ENCODE data around the gene DISP2.

The DISP2 gene

DNA sequence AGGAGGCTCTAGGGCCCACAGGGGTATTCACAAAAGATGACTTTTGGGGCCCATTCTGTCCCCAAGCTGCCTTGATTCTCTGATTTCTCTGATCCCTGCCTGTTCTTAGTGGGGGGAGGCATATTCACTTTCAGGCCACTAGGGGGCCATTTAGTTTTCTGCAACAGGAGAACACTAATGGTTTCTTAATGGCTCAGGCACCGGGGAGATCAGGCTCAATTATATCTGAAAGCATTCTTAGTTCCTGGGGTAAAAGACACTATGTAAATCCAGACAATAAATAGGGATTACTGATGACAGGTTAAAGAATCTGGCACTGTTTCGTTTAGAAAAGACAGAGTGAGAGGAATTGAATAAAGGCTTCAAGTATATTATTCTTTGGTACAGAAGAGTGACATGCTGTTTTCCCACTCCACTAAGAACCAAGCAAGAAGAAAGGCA is 37.1 kb upstream of the DISP2 start:
- Histone ChIP-seq H3K36me3 (ENCODE audit: insufficient read depth, low read depth, low read length) (no peaks in the 10 kb centered on the region), H3K4me3 (ENCODE audit: low read length) (no peak overlapping the region), H3K4me1 (ENCODE audit: insufficient read depth, low read length) (peaks cover 18% of the 10 kb centered on the region)

DNA sequence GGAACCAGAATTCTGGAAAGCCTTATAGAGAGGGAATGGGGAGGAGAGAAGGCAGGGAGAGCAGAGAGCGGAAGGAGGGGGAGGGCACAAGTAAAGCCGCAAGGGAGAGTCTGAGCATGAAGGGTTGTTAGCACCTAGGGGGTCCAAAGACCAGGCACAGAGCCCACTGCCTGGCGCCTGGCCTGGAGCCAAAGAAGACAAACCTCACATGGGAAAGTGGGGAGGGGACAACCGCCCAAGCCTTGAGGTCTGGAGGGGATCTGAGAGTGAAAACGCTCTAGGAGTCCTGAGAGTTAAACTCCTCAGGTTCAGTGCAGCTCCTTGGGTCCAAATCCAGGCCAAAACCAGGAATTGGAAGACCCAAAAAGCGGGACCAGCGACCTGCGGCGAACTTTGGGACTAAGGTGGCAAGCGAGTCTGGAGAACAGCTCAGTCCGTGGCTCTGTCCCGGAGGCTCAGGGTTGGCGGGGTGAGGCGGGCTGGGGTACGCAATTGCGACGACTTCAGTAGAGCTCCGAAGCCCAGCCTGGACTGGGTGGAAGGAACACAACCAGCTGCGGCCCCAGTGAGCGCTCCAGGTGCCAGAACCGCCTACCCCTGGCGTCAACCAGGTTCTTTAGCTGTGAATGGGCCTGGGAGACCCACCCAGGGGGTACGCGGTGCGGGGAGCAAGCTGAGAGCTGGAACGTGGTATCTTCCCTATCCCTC is 35.3 kb upstream of the DISP2 start:
- peak overlapping the region; percentile 62 for H3K4me3 ChIP-seq (ENCODE audit: low read length)
- no peak overlapping the region for H3K27ac ChIP-seq (ENCODE audit: low read length)
- H3K27me3 ChIP-seq (ENCODE audit: insufficient read depth, low read length): peaks cover 44% of the 10 kb centered on the region
- H3K9me3 ChIP-seq (ENCODE audit: insufficient read depth, low read depth, low read length): no peaks in the 10 kb centered on the region
- no peak overlapping the region for H3K9ac ChIP-seq (ENCODE audit: low read depth, low read length)
- peaks cover 33% of the 10 kb centered on the region for H3K4me1 ChIP-seq (ENCODE audit: insufficient read depth, low read length)
- no peaks in the 10 kb centered on the region for H3K36me3 ChIP-seq (ENCODE audit: insufficient read depth, low read depth, low read length)

More for the DNA sequence above, 37.1 kb upstream of the DISP2 start:
- Histone ChIP-seq H3K27ac (ENCODE audit: low read length) (no peak overlapping the region), H3K9me3 (ENCODE audit: insufficient read depth, low read depth, low read length) (no peaks in the 10 kb centered on the region), H3K27me3 (ENCODE audit: insufficient read depth, low read length) (peaks cover 38% of the 10 kb centered on the region), H3K9ac (ENCODE audit: low read depth, low read length) (no peak overlapping the region)

DNA sequence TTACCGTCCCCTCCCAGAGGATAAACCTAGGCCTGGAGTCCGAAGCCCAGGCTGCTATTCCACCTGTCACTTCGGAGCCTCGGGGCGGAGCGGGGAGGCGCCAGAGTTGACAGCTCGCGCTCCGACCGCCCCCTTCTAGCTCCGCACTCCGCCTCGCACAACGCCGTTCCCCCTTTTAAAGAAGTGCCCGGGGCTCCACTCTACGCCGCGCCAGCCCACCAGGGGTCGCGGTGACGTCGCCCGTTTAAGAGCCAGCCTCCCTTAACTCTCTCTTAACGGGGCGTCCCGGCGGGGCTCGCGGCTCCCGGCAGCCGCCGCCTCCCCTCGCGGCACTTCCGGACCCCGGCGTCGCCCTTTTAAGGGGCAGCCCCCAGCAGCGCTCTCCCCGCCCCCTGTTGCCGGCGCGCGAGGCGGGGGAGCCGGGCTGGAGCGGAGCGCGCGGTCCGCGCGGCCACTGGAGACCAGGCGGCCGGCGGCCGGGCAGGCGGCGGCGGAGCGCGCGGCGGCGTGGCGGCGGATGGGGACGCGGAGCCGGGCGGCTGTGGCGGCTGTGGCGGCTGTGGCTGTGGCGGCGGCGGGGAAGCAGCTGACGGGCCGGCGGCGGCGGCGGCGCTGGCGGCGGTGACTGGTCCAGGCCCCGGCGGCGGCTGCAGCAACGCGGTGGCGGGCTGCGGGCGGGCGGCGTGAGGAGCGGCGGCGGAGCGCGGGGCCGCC is 34.6 kb upstream of the DISP2 start, which contains the start of gene INAFM2:
INAFM2 (plus strand) TSS at position 454 of the 714 bp plus-strand sequence. CDS start 364 bp downstream, outside the sequence.
- Histone ChIP-seq H3K9me3 (ENCODE audit: insufficient read depth, low read depth, low read length) (no peaks in the 10 kb centered on the region), H3K27me3 (ENCODE audit: insufficient read depth, low read length) (peaks cover 44% of the 10 kb centered on the region), H3K9ac (ENCODE audit: low read depth, low read length) (peak within 1 kb of the TSS; percentile 8; the same call in 1 of the 2 replicates), H3K4me3 (ENCODE audit: low read length) (peak within 1 kb of the TSS; percentile 62), H3K4me1 (ENCODE audit: insufficient read depth, low read length) (peaks cover 40% of the 10 kb centered on the region), H3K36me3 (ENCODE audit: insufficient read depth, low read depth, low read length) (no peaks in the 10 kb centered on the region), H3K27ac (ENCODE audit: low read length) (no peak within 1 kb of the TSS)

DNA sequence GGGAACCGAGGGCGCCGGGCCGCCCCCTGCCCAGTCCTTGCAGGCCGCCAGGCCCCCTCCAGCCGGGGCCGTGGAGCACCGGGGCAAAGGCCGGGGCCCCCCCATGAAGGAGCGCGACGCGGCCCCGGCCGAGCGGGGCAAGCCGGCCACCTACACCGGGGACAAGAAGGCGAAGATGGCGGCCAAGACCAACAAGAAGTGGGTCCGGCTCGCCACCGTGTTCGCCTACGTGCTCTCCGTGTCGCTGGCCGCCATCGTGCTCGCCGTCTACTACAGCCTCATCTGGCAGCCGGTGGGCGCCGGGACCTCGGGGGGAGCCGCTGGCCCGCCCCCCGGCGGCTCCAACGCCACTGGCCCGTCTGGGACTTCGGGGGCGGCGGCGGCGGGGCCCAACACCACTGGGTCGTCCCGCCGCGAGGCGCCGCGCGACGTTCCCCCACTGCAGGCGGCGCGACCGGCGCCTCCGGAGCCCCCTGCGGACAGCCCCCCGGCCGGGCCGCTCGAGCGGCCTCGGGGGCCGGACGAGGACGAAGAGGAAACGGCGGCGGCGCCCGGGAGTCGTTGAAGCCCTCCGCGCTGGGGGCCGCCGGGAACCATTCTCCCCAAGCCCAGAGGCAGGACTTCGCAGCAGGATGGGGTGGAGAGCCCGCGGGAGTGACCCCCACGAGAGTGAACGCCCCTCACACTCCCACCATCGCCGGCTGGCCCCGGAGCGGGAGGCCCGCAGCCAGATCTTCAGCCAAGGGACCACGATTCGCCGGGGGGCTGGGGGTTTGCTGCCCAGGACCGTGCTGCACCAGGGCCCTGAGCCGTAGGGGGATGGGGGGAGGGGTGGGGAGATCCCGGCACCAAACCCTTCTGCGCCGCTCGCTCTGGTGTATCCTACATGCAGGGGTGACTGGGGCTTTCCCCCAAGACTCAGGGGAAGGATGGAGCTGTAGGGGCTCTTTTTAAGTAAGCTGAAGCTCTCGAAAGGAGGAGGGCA is 33.8 kb upstream of the DISP2 start:
- Histone ChIP-seq H3K27me3 (ENCODE audit: insufficient read depth, low read length) (peaks cover 44% of the 10 kb centered on the region), H3K4me1 (ENCODE audit: insufficient read depth, low read length) (peaks cover 48% of the 10 kb centered on the region), H3K36me3 (ENCODE audit: insufficient read depth, low read depth, low read length) (no peaks in the 10 kb centered on the region; the same call in 1 of the 2 replicates), H3K9me3 (ENCODE audit: insufficient read depth, low read depth, low read length) (no peaks in the 10 kb centered on the region), H3K27ac (ENCODE audit: low read length) (no peak overlapping the region), H3K4me3 (ENCODE audit: low read length) (peak overlapping the region; percentile 61), H3K9ac (ENCODE audit: low read depth, low read length) (peak overlapping the region; percentile 8; the same call in 1 of the 2 replicates)

DNA sequence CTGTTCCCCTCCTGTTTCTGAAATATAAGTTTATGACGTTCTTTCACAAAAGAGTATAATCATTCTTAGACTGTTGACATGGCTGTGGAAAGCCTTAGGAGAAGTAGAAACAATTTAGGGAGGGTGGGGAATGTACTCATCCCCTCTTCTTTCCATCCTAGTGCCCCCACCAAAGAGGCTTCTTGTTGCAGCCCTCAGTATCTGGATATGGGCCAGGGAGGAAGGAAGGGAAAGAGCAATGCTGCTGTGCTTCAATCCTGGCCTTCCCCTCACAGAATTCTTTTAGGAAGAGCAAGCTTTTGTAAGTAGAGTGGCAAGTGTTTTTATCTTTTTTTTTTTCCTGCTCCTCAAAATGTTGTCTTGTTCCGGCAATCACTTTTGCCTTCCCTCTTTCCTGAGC is 32.8 kb upstream of the DISP2 start:
- H3K9ac ChIP-seq (ENCODE audit: low read depth, low read length): peak overlapping the region; percentile 8; the same call in 1 of the 2 replicates
- no peaks in the 10 kb centered on the region; the same call in 1 of the 2 replicates for H3K36me3 ChIP-seq (ENCODE audit: insufficient read depth, low read depth, low read length)
- H3K9me3 ChIP-seq (ENCODE audit: insufficient read depth, low read depth, low read length): no peaks in the 10 kb centered on the region
- H3K27ac ChIP-seq (ENCODE audit: low read length): no peak overlapping the region
- H3K4me3 ChIP-seq (ENCODE audit: low read length): peak overlapping the region; percentile 61
- H3K4me1 ChIP-seq (ENCODE audit: insufficient read depth, low read length): peaks cover 51% of the 10 kb centered on the region
- H3K27me3 ChIP-seq (ENCODE audit: insufficient read depth, low read length): peaks cover 44% of the 10 kb centered on the region

DNA sequence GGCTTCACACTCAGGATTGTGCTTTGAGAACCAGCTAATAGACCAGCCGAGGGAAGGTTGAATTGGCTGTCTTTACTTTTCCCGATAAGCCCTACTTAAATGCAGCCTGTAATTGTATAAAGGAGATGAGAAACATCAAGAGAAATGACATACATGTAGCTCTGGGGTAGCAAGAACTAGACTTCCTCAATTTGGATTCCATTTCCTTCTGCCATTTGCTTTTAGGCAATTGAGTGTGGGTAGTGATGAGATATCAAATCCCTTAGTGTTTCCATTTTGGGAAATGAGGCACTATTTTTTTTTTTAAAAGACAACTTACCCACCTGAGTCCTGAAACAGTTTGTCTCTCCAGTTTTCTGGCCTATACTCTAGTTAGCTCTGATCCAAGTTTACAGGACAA is 32.3 kb upstream of the DISP2 start:
- Histone ChIP-seq H3K27ac (ENCODE audit: low read length) (no peak overlapping the region), H3K36me3 (ENCODE audit: insufficient read depth, low read depth, low read length) (no peaks in the 10 kb centered on the region; the same call in 1 of the 2 replicates), H3K4me1 (ENCODE audit: insufficient read depth, low read length) (peaks cover 48% of the 10 kb centered on the region), H3K9ac (ENCODE audit: low read depth, low read length) (no peak overlapping the region), H3K9me3 (ENCODE audit: insufficient read depth, low read depth, low read length) (no peaks in the 10 kb centered on the region), H3K27me3 (ENCODE audit: insufficient read depth, low read length) (peaks cover 44% of the 10 kb centered on the region), H3K4me3 (ENCODE audit: low read length) (peak overlapping the region; percentile 61; the same call in 1 of the 2 replicates)

DNA sequence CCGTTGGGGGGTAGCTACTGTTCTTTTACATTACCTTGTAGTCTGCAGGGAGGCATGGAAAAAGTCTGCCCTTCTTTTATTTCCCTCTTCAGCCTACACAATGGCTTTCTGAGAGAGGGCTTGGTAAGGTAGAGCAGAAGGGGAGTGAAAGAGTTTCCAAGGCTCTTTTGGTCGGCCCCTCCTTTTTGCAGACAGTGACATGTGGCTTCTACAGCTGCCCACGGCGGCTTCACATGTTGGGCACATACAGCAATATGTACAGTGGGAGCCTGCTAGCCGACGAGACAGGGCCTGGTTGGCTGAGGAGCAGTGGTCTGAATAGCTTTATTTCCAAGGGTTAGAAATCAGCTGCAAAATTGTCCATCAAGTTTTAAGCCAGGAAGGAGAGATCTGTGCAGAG is 30.6 kb upstream of the DISP2 start:
- peak overlapping the region; percentile 47; the same call in 1 of the 2 replicates for H3K4me3 ChIP-seq (ENCODE audit: low read length)
- H3K27ac ChIP-seq (ENCODE audit: low read length): no peak overlapping the region
- H3K4me1 ChIP-seq (ENCODE audit: insufficient read depth, low read length): peaks cover 43% of the 10 kb centered on the region
- no peaks in the 10 kb centered on the region for H3K9me3 ChIP-seq (ENCODE audit: insufficient read depth, low read depth, low read length)
- H3K9ac ChIP-seq (ENCODE audit: low read depth, low read length): peak overlapping the region; percentile 13; the same call in 1 of the 2 replicates
- H3K36me3 ChIP-seq (ENCODE audit: insufficient read depth, low read depth, low read length): no peaks in the 10 kb centered on the region; the same call in 1 of the 2 replicates
- peaks cover 28% of the 10 kb centered on the region for H3K27me3 ChIP-seq (ENCODE audit: insufficient read depth, low read length)

DNA sequence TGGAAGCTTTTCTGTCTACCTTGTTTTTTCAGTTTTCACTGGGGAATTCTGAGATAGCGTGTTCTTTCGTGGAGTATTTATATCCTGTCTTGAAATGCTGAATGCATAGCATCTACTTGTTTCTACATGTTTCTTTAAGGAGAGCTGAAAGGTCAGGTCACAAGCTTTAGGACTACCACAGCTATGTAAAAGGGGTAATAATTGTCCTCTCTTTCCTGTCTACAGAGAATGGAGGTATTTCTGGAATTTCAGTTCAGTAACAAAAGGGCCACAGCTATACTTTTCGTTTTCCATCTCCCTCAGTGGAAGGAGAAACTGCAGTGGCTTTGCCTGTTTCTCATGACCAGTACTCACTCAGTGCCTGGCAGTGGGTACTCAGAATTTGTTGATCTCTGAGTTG is 29.8 kb upstream of the DISP2 start:
- H3K27ac ChIP-seq (ENCODE audit: low read length): no peak overlapping the region
- peak overlapping the region; percentile 47; the same call in 1 of the 2 replicates for H3K4me3 ChIP-seq (ENCODE audit: low read length)
- H3K4me1 ChIP-seq (ENCODE audit: insufficient read depth, low read length): peaks cover 43% of the 10 kb centered on the region

DNA sequence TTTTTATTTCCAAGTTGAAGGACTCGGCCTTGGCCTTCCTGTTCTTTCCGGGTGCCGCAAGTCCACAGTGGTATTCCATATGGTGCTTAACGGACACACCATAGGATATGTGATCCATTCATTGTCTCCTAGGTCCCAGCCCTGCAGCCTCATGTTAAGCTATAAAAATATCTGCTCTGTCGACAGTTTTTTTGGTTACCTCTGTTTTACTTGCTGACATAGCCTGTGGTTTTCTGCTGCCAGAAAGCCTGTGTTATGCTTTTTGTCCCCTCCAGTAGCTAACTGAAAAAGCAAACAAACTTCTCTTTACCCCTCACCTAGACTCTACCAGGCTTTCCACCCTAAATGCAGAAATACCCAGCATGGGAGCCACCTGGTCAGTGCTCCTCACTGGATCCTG is 29.3 kb upstream of the DISP2 start:
- Histone ChIP-seq H3K9me3 (ENCODE audit: insufficient read depth, low read depth, low read length) (no peaks in the 10 kb centered on the region), H3K4me1 (ENCODE audit: insufficient read depth, low read length) (peaks cover 43% of the 10 kb centered on the region), H3K27ac (ENCODE audit: low read length) (no peak overlapping the region), H3K4me3 (ENCODE audit: low read length) (peak overlapping the region; percentile 47; the same call in 1 of the 2 replicates), H3K9ac (ENCODE audit: low read depth, low read length) (peak overlapping the region; percentile 13; the same call in 1 of the 2 replicates), H3K27me3 (ENCODE audit: insufficient read depth, low read length) (peaks cover 21% of the 10 kb centered on the region), H3K36me3 (ENCODE audit: insufficient read depth, low read depth, low read length) (no peaks in the 10 kb centered on the region; the same call in 1 of the 2 replicates)

More for the DNA sequence above, 29.8 kb upstream of the DISP2 start:
- Histone ChIP-seq H3K27me3 (ENCODE audit: insufficient read depth, low read length) (peaks cover 21% of the 10 kb centered on the region), H3K9me3 (ENCODE audit: insufficient read depth, low read depth, low read length) (no peaks in the 10 kb centered on the region), H3K36me3 (ENCODE audit: insufficient read depth, low read depth, low read length) (no peaks in the 10 kb centered on the region; the same call in 1 of the 2 replicates), H3K9ac (ENCODE audit: low read depth, low read length) (peak overlapping the region; percentile 13; the same call in 1 of the 2 replicates)

DNA sequence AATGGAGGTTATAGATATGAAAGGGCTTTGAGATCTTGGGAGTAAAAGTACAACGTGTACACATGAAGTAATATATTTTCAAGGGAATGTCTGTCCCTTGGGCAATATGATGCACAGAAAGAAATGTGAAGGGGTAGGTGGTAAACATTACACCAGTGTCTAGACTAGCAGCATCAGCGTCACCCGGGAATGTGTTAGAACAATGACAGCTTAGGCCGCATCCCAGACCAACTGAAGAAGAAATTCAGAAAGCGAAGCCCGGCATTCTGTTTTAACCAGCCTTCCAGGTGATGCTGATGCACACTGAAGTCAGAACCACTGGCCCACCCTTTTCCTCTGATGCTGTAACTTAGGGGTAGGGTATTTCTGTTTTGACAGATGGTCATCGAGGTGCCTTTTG is 28.2 kb upstream of the DISP2 start:
- Histone ChIP-seq H3K4me1 (ENCODE audit: insufficient read depth, low read length) (peaks cover 46% of the 10 kb centered on the region), H3K27ac (ENCODE audit: low read length) (no peak overlapping the region), H3K27me3 (ENCODE audit: insufficient read depth, low read length) (peaks cover 17% of the 10 kb centered on the region), H3K36me3 (ENCODE audit: insufficient read depth, low read depth, low read length) (no peaks in the 10 kb centered on the region; the same call in 1 of the 2 replicates), H3K9me3 (ENCODE audit: insufficient read depth, low read depth, low read length) (no peaks in the 10 kb centered on the region), H3K9ac (ENCODE audit: low read depth, low read length) (no peak overlapping the region), H3K4me3 (ENCODE audit: low read length) (no peak overlapping the region)
